C4-2B (cell line): ENCODE results near the gene TCFL5.

Source experiments
- H3K27ac ChIP-seq: fragments of 450-650 bp; 2 replicates; pipeline ENCODE4 v1.5.1; 2017
- CTCF ChIP-seq: fragments of 450-650 bp; conservative IDR thresholded peaks from 2 replicates; pipeline ENCODE4 v1.5.1; 2017; ENCODE audit warnings: mild to moderate bottlenecking
- ZFX ChIP-seq: fragments of 450-650 bp; IDR thresholded peaks from 2 replicates; pipeline ENCODE4 v1.6.1; 2017

The TCFL5 gene

DNA sequence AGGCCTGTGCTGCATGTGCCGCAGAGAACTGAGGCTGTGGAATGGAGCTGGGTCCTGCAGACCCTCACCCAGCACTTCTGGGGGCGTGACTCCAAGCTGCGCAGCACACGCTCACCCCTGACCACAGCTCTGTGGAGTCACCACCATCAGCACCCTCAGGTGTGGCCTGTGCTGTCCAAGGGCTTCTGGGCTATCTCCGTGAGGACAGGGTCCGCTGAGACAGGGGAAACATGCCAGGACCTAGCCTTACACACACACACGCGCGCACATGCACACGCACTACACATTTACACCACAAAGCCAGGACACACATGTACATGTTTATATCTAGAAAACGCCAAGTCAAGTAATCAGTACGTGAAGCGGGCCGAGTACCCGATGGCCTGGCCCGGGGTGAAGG, 26.8 kb upstream of the TCFL5 start:
- TF ChIP-seq CTCF (no peak), ZFX (no peak)
- no peak overlapping the region for H3K27ac ChIP-seq

DNA sequence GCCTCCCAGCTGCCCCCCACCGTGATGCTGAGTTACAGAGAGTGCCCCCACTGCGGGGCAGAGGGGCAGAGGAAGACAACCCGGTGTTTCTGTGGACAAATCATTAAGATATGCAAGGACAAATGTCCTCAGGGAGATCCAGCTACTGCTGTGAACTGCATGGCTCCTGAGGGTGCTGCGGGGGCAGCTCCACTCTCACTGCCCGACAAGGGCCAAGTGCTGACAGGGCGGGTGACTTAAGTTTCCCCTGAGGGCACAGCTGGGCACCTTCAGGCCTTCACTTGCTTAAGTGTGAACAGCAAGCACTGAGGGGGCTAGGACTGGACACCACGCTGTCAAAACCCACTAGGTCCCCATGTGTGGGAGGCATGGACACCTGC, 26.2 kb upstream of the TCFL5 start:
- no peak overlapping the region for H3K27ac ChIP-seq
- TF ChIP-seq CTCF (no peak), ZFX (no peak)

DNA sequence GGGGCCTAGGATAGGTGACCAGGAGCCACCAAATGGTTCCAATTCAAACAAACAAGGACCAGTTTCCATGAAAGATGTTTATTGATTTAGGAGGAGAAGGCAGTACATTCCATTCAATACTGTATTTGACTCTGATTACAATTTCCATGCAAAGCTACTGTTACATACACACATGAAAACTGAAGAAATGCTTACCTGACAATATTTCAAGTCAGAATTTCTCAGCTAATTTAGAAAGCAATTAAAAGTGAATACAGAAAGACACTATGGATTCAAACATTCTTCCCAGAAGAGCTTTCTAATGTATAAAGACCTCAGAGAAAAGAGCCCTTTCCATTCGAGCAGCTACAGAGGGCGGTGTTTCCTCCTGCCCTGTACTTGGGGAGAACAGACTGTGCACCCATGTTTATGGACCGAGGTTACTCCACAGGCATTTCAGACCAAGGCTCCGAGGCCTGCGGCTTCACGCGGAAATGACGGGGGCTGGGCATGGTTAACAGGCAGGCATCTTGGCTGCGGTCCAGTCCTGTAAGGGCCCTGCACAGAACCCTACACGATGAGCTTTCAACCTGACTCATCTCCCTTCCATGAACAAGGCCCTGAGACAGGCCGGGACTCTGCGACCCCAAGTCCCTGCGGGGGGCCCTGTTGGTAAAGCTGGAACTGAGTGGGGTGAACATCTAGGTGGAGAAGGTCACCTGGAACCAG, 25.7 kb upstream of the TCFL5 start:
- no peak overlapping the region for H3K27ac ChIP-seq

GRCh38 chr20:62886709-62887058, 25.1 kb upstream of the TCFL5 start:
- no peak for TF ChIP-seq CTCF
- TF ChIP-seq ZFX, result no peak
- H3K27ac ChIP-seq, result no peak overlapping the region

More for the DNA sequence above, 25.7 kb upstream of the TCFL5 start:
- TF ChIP-seq ZFX, result no peak
- TF ChIP-seq CTCF, result no peak

GRCh38 chr20:62885896-62886708, 24.5 kb upstream of the TCFL5 start:
- TF ChIP-seq ZFX (no peak), CTCF (no peak)

DNA sequence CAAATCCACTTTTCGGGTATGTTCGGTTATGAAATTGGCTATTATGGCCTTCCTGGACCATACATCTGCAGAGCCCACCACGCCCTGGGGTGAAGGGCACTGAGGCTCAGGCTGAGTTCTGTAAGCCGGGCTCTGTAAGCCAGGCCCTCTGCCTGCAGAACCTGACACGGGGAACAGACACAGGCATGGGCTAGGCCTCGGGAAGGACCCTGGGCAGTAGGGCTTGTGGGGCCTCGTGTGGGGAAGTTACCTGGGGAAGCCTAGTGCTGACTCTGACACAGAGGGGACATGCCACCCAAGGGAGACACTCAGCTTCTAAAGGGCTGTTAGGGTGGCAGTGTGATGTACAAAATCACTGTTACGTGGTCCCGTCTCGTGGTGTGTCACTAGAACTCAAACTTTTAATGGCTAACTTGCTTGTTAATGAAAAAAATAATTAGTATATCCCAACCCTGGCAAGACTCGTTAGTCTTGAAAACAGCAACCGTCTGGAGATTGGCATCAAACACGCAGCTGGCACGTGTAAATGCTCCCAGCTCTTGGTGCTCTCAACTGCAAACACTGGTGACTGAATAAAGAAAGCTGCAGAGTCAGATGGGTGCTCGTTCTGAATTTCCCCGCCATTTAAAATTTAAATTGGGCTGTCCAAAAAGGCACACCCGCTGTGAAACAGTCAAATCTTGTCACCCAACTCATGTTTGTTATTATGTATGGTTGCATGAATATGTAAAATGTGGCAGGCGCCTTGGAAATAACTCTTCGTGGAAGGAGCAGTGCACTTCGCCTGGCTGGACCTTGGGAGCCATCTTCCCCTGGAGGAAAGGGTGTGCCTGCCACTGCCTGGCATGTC, 23.6 kb upstream of the TCFL5 start:
- no peak for TF ChIP-seq CTCF
- no peak for TF ChIP-seq ZFX
- no peak overlapping the region for H3K27ac ChIP-seq

More at GRCh38 chr20:62885896-62886708, 24.5 kb upstream of the TCFL5 start:
- no peak overlapping the region for H3K27ac ChIP-seq

- no peak overlapping the region for H3K27ac ChIP-seq
- TF ChIP-seq ZFX (no peak), CTCF (no peak)
These were observed 22.9 kb upstream of the TCFL5 start for GRCh38 chr20:62884556-62884955.
